Activated CD4-positive, CD25-positive, alpha-beta regulatory T cell treated with anti-CD3 and anti-CD28 coated beads, Interleukin-2, amount 50 U/mL, for 24 hours (primary cell): ENCODE results near the gene ZNF775.
"Not testable (repeated sequence)": the region's sequence is repeated elsewhere in the genome, so short reads cannot be mapped to it uniquely, and the experiment has no call there.

Experiments
- ATAC-seq, 2 donors: fragments of 150-1000 bp; cut with Tn5 transposase; one replicate each; pipeline ENCODE4 v1.10.0; 2021; ENCODE audit warnings: mild to moderate bottlenecking in 1 of 2, moderate library complexity in 1 of 2

The ZNF775 gene

GRCh38 chr7:150383710-150384397 lies 4.7 kb downstream of the ZNF775 start:
- ATAC-seq = no peak

- ATAC-seq = no peak
Measured at GRCh38 chr7:150384406-150385301, 5.5 kb downstream of the ZNF775 start.

GRCh38 chr7:150385302-150385723 lies 6.2 kb downstream of the ZNF775 start:
- ATAC-seq = no peak

- not testable (repeated sequence) for ATAC-seq
Measured at GRCh38 chr7:150385884-150386283, 6.8 kb downstream of the ZNF775 start.

- ATAC-seq = no peak
Measured at GRCh38 chr7:150388306-150388705, 9.2 kb downstream of the ZNF775 start.

GRCh38 chr7:150388709-150389531 lies 9.8 kb downstream of the ZNF775 start:
- no peak for ATAC-seq

GRCh38 chr7:150389532-150389816 lies 10.3 kb downstream of the ZNF775 start:
- peak in 1 of 2 donors; percentile 38 for ATAC-seq

GRCh38 chr7:150390205-150390604 lies 11.1 kb downstream of the ZNF775 start:
- ATAC-seq = no peak

- no peak for ATAC-seq
Measured at GRCh38 chr7:150393325-150393724, 14.2 kb downstream of the ZNF775 start.

GRCh38 chr7:150396426-150396825 lies 17.3 kb downstream of the ZNF775 start:
- no peak for ATAC-seq

GRCh38 chr7:150396851-150397260 lies 17.7 kb downstream of the ZNF775 start:
- ATAC-seq = no peak

- ATAC-seq = no peak
Measured at GRCh38 chr7:150397346-150398107, 18.4 kb downstream of the ZNF775 start.

GRCh38 chr7:150398108-150398964 lies 19.2 kb downstream of the ZNF775 start:
- no peak for ATAC-seq

- ATAC-seq = no peak
Measured at GRCh38 chr7:150398965-150399320, 19.8 kb downstream of the ZNF775 start.

GRCh38 chr7:150399421-150400007 lies 20.4 kb downstream of the ZNF775 start:
- no peak for ATAC-seq

- ATAC-seq = no peak
Measured at GRCh38 chr7:150400008-150400787, 21.1 kb downstream of the ZNF775 start.

- no peak for ATAC-seq
Measured at GRCh38 chr7:150400788-150401423, 21.8 kb downstream of the ZNF775 start.

- ATAC-seq = no peak
Measured at GRCh38 chr7:150401424-150401790, 22.3 kb downstream of the ZNF775 start.

GRCh38 chr7:150401861-150402631 lies 22.9 kb downstream of the ZNF775 start:
- ATAC-seq = no peak
